GM23338 (cell line): ENCODE results near the gene UBL3. TPM values are rescaled to one million over a fixed set of nuclear protein-coding genes. Genes with fewer than 3 reads are reported as not detected.

Source experiments
- ATAC-seq: fragments of 200-7000 bp; cut with Tn5 transposase; 3 replicates; pipeline ENCODE4 v1.9.1; 2020
- DNase-seq: peaks from one replicate; pipeline ENCODE4 v3.0.0-alpha.2; 2015; ENCODE audit warnings: low spot score
- H2AFZ ChIP-seq: fragments of 200-600 bp; sonication (generic); 2 replicates; pipeline ENCODE4 v1.8.0; 2016; ENCODE audit warnings: antibody characterized with exemption, mild to moderate bottlenecking, moderate library complexity
- H3F3A ChIP-seq: fragments of 200-600 bp; sonication (generic); replicated peaks from 2 replicates; pipeline ENCODE4 v1.8.0; 2017; ENCODE audit warnings: antibody characterized with exemption, mixed run types, low read depth
- H3K27ac ChIP-seq: fragments of 200-600 bp; sonication (generic); 2 replicates; pipeline ENCODE4 v1.6.1; 2016; ENCODE audit warnings: low read depth
- H3K27me3 ChIP-seq: fragments of 200-600 bp; sonication (generic); 2 replicates; pipeline ENCODE4 v1.8.0; 2016; ENCODE audit warnings: mild to moderate bottlenecking, mixed run types, moderate library complexity; ENCODE audit not compliant: insufficient read depth
- H3K36me3 ChIP-seq: fragments of 200-600 bp; sonication (generic); 2 replicates; pipeline ENCODE4 v1.8.0; 2016; ENCODE audit warnings: mild to moderate bottlenecking; ENCODE audit not compliant: insufficient read depth
- H3K4me1 ChIP-seq: fragments of 200-600 bp; sonication (generic); 2 replicates; pipeline ENCODE4 v1.8.0; 2016; ENCODE audit warnings: mild to moderate bottlenecking, moderate library complexity; ENCODE audit not compliant: insufficient read depth
- H3K4me2 ChIP-seq: fragments of 200-600 bp; sonication (generic); 2 replicates; pipeline ENCODE4 v1.7.1; 2017; ENCODE audit warnings: mixed run types
- H3K4me3 ChIP-seq: fragments of 200-600 bp; sonication (generic); 2 replicates; pipeline ENCODE4 v1.6.1; 2016; ENCODE audit warnings: mixed run types
- H3K79me2 ChIP-seq: fragments of 200-600 bp; sonication (generic); replicated peaks from 2 replicates; pipeline ENCODE4 v1.8.0; 2017; ENCODE audit warnings: mild to moderate bottlenecking; ENCODE audit not compliant: insufficient read depth
- H3K9me2 ChIP-seq: fragments of 200-600 bp; sonication (generic); 2 replicates; pipeline ENCODE4 v1.8.0; 2017; ENCODE audit not compliant: insufficient read depth
- H4K20me1 ChIP-seq: fragments of 200-600 bp; sonication (generic); replicated peaks from 2 replicates; pipeline ENCODE4 v1.8.0; 2017; ENCODE audit warnings: mild to moderate bottlenecking; ENCODE audit not compliant: insufficient read depth
- H3K27ac Mint-ChIP-seq: 2 replicates; pipeline ENCODE4 v1.8.0; 2020; ENCODE audit warnings: inconsistent platforms, mild to moderate bottlenecking, moderate library complexity, mixed read lengths
- H3K27me3 Mint-ChIP-seq: 3 replicates; pipeline ENCODE4 v1.8.0; 2022; ENCODE audit warnings: low read depth, mild to moderate bottlenecking, moderate library complexity, mixed read lengths, inconsistent platforms; ENCODE audit not compliant: insufficient read depth, poor library complexity
- H3K36me3 Mint-ChIP-seq: 3 replicates; pipeline ENCODE4 v1.8.0; 2021; ENCODE audit warnings: low read depth, mild to moderate bottlenecking, inconsistent platforms, moderate library complexity, mixed read lengths
- H3K4me1 Mint-ChIP-seq: 3 replicates; pipeline ENCODE4 v1.8.0; 2020; ENCODE audit warnings: mild to moderate bottlenecking, inconsistent platforms, mixed read lengths
- H3K4me3 Mint-ChIP-seq: 3 replicates; pipeline ENCODE4 v1.8.0; 2021; ENCODE audit warnings: moderate library complexity, mild to moderate bottlenecking, inconsistent platforms, mixed read lengths
- H3K9me3 Mint-ChIP-seq: 3 replicates; pipeline ENCODE4 v1.8.0; 2020; ENCODE audit warnings: moderate library complexity, mild to moderate bottlenecking, inconsistent platforms, mixed read lengths
- CTCF ChIP-seq, 2 experiments: fragments of 200-600 bp in 1 of 2; sonication (generic) in 1 of 2; conservative IDR thresholded peaks; 2 replicates each; pipeline versions ENCODE4 v1.5.1 to v1.6.1; 2016 to 2017; ENCODE audit warnings: antibody characterized with exemption in 2 of 2, low read depth in 2 of 2, mild to moderate bottlenecking in 2 of 2, moderate library complexity in 1 of 2
- ETS1 ChIP-seq: IDR thresholded peaks from 2 replicates; pipeline ENCODE4 v1.6.1; 2016; ENCODE audit warnings: antibody characterized with exemption
- EZH2 ChIP-seq: fragments of 200-600 bp; sonication (generic); IDR thresholded peaks from one replicate; pipeline ENCODE4 v1.8.0; 2017; ENCODE audit warnings: antibody characterized with exemption, mild to moderate bottlenecking, low read depth; ENCODE audit not compliant: unreplicated experiment
- EZH2phosphoT487 ChIP-seq: fragments of 200-600 bp; sonication (generic); IDR thresholded peaks from one replicate; pipeline ENCODE4 v1.8.1; 2018; ENCODE audit warnings: antibody characterized with exemption; ENCODE audit not compliant: unreplicated experiment
- JUNB ChIP-seq: IDR thresholded peaks from one replicate; pipeline ENCODE4 v1.6.1; 2016; ENCODE audit warnings: antibody characterized with exemption; ENCODE audit not compliant: unreplicated experiment
- NANOG ChIP-seq: IDR thresholded peaks from 2 replicates; pipeline ENCODE4 v1.6.1; 2016; ENCODE audit warnings: antibody characterized with exemption, borderline replicate concordance
- POLR2AphosphoS5 ChIP-seq: IDR thresholded peaks from 2 replicates; pipeline ENCODE4 v1.6.1; 2016; ENCODE audit warnings: antibody characterized with exemption, low read depth
- REST ChIP-seq: IDR thresholded peaks from one replicate; pipeline ENCODE4 v1.6.1; 2018; ENCODE audit warnings: antibody characterized with exemption; ENCODE audit not compliant: unreplicated experiment
- STAT1 ChIP-seq: IDR thresholded peaks from one replicate; pipeline ENCODE4 v1.6.1; 2016; ENCODE audit warnings: antibody characterized with exemption; ENCODE audit not compliant: unreplicated experiment
- ZNF462 ChIP-seq: fragments of 250-450 bp; sonication (Bioruptor Pico); IDR thresholded peaks from 2 replicates; pipeline ENCODE4 v1.5.0; 2020; ENCODE audit warnings: mild to moderate bottlenecking, moderate library complexity
- polyA plus RNA-seq: library from polyadenylated mRNA; unstranded; fragments of >200 nt; fragmentation: Nextera tagmentation; extraction: Ambion mirVana; gene quantifications from 2 replicates; pipeline ENCODE4 v1.2.1, GENCODE V29; 2016
- total RNA-seq: library from RNA; depleted of rRNA; stranded (reverse); fragments of >200 nt; shearing (Covaris generic); gene quantifications from 2 replicates; pipeline ENCODE4 v1.2.3, GENCODE V29; 2014

Gene UBL3
- total and polyA plus RNA-seq, 2 experiments from 2014 or later = 9.7 to 21.1 TPM

GRCh38 chr13:29886446-29886845 is 36.0 kb upstream of the UBL3 start:
- Histone ChIP-seq H3K9me2 (no peaks in the 10 kb centered on the region), H3K79me2 (no peaks in the 10 kb centered on the region), H3K4me1 (peaks cover 25% of the 10 kb centered on the region; the same call in 1 of the 2 replicates), H3K4me3 (no peak overlapping the region), H3K27me3 (no peaks in the 10 kb centered on the region), H3F3A (no peaks in the 10 kb centered on the region), H3K27ac (no peak overlapping the region), H3K4me2 (no peak overlapping the region), H4K20me1 (no peaks in the 10 kb centered on the region), H2AFZ (no peak overlapping the region), H3K36me3 (no peaks in the 10 kb centered on the region)
- H3K27me3 Mint-ChIP-seq = peaks cover 6% of the 10 kb centered on the region
- no peaks in the 10 kb centered on the region for H3K9me3 Mint-ChIP-seq
- H3K27ac Mint-ChIP-seq = no peak overlapping the region
- ATAC-seq (no peak), DNase-seq (no peak)
- no peaks in the 10 kb centered on the region for H3K36me3 Mint-ChIP-seq
- peaks cover 41% of the 10 kb centered on the region for H3K4me1 Mint-ChIP-seq
- H3K4me3 Mint-ChIP-seq = no peak overlapping the region
- TF ChIP-seq EZH2phosphoT487 (no peak), NANOG (no peak), CTCF (conservative IDR thresholded peaks at IDR 0.05; ENCODE audit: low read depth in 2 of 2) (no peak), ZNF462 (CRISPR knock-in tag) (no peak), JUNB (no peak), STAT1 (no peak), EZH2 (no peak), REST (no peak), ETS1 (no peak), POLR2AphosphoS5 (no peak)
